ENCODE data around the gene PNPLA6. TPM values are rescaled to one million over a fixed set of nuclear protein-coding genes. Genes with fewer than 3 reads are reported as not detected.

PNPLA6 gene
- total RNA-seq, 1 experiment from 2014 or later = 176 TPM

GRCh38 chr19:7554565-7554964 is 19.0 kb downstream of the PNPLA6 start:
- CTCF ChIA-PET = no interaction called here
- H3K9me3 ChIP-seq (ENCODE audit: control insufficient read depth, insufficient read depth, low read depth, low read length) = no peaks in the 10 kb centered on the region
- no peaks in the 10 kb centered on the region for H3K27me3 ChIP-seq (ENCODE audit: control insufficient read depth, insufficient read depth, low read length)
- intact Hi-C loops (cut with micrococcal nuclease; ENCODE audit: unreplicated experiment) (no loop called here), in situ Hi-C loops (cut with HindIII; ENCODE audit: low pct_unique_long_range_greater_than_20kb, low sequenced_read_pairs) (no loop called here)
- no peak overlapping the region for H3K27ac ChIP-seq (ENCODE audit: low read length)
- H3K4me1 ChIP-seq (ENCODE audit: control insufficient read depth, insufficient read depth, low read length) = no peaks in the 10 kb centered on the region
- H3K36me3 ChIP-seq (ENCODE audit: control insufficient read depth, insufficient read depth, low read length) = no peaks in the 10 kb centered on the region
- TF ChIP-seq POLR2AphosphoS5 (IDR thresholded peaks at IDR 0.05; ENCODE audit: low read depth, low read length) = no peak
- no peak for TF ChIP-seq CTCF (IDR thresholded peaks at IDR 0.05)
- no peak for TF ChIP-seq TCF7L2 (IDR thresholded peaks at IDR 0.05; ENCODE audit: low read depth, low read length)
- no peak for TF ChIP-seq SIN3A (IDR thresholded peaks at IDR 0.05; ENCODE audit: borderline replicate concordance, insufficient read depth, low read depth, low read length)
- no peak for TF ChIP-seq REST (IDR thresholded peaks at IDR 0.05; ENCODE audit: insufficient read depth in 1 of 2, low read depth in 2 of 2, low read length in 1 of 2)
- H3K4me3 ChIP-seq (ENCODE audit: low read depth in 2 of 2, low read length in 2 of 2) = no peak overlapping the region
- DNase-seq (ENCODE audit: low read depth, low spot score) = no peak
- no TSS peak for BruUV-seq (replicated peaks)
- no peak for ATAC-seq
- POLR2A ChIA-PET = no interaction called here

- no peaks in the 10 kb centered on the region for H3K36me3 ChIP-seq (ENCODE audit: control insufficient read depth, insufficient read depth, low read length)
- ATAC-seq = peak; percentile 43; the same call in 1 of the 2 replicates
These were observed 19.7 kb downstream of the PNPLA6 start for GRCh38 chr19:7554990-7555864.

More at GRCh38 chr19:7554990-7555864, 19.7 kb downstream of the PNPLA6 start:
- intact Hi-C loops (cut with micrococcal nuclease; ENCODE audit: unreplicated experiment) = no loop called here
- ChIA-PET CTCF (no interaction called here), POLR2A (interaction anchor here (0.6 to 0.7 kb wide), 2 partner anchors 46 to 314 kb away, joined by 3 to 5 read pairs; no protein-coding TSS in a partner anchor)
- DNase-seq (ENCODE audit: low read depth, low spot score) = no peak
- Histone ChIP-seq H3K27ac (ENCODE audit: low read length) (no peak overlapping the region), H3K4me3 (ENCODE audit: low read depth in 2 of 2, low read length in 2 of 2) (no peak overlapping the region), H3K4me1 (ENCODE audit: control insufficient read depth, insufficient read depth, low read length) (no peaks in the 10 kb centered on the region), H3K27me3 (ENCODE audit: control insufficient read depth, insufficient read depth, low read length) (no peaks in the 10 kb centered on the region), H3K9me3 (ENCODE audit: control insufficient read depth, insufficient read depth, low read depth, low read length) (no peaks in the 10 kb centered on the region)
- in situ Hi-C loops (cut with HindIII; ENCODE audit: low pct_unique_long_range_greater_than_20kb, low sequenced_read_pairs) = no loop called here
- no peak for TF ChIP-seq REST (IDR thresholded peaks at IDR 0.05; ENCODE audit: insufficient read depth in 1 of 2, low read depth in 2 of 2, low read length in 1 of 2)
- TF ChIP-seq SIN3A (IDR thresholded peaks at IDR 0.05; ENCODE audit: borderline replicate concordance, insufficient read depth, low read depth, low read length) = no peak
- no peak for TF ChIP-seq TCF7L2 (IDR thresholded peaks at IDR 0.05; ENCODE audit: low read depth, low read length)
- TF ChIP-seq POLR2AphosphoS5 (IDR thresholded peaks at IDR 0.05; ENCODE audit: low read depth, low read length) = no peak
- TF ChIP-seq CTCF (IDR thresholded peaks at IDR 0.05) = no peak
- no TSS peak for BruUV-seq (replicated peaks)

All from Panc1 (cell line).